ENCODE measurements around the gene HARS1.

DNA sequence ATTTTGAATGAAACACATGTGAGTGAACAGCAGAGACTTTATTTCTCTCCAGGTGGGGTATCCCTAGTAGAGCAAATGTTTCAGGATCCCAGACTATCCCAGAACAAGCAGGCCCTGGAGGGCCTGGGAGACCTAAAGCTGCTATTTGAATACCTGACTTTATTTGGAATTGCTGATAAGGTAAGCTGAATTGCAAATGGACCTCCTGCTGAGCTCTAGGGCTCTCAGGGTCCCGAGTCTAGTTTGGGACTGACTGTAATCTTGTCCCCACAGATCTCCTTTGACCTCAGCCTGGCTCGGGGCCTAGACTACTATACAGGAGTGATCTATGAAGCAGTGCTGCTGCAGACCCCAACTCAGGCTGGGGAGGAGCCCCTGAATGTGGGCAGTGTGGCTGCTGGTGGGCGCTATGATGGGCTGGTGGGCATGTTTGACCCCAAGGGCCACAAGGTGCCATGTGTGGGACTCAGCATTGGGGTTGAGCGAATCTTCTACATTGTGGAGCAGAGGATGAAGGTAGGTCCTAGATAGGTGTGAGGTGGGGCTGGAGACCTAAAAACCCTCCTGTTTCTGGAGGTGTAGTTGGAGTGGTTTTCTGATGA, 5.8 kb upstream of the HARS1 start:
- TF ChIP-seq, protein P1, sequence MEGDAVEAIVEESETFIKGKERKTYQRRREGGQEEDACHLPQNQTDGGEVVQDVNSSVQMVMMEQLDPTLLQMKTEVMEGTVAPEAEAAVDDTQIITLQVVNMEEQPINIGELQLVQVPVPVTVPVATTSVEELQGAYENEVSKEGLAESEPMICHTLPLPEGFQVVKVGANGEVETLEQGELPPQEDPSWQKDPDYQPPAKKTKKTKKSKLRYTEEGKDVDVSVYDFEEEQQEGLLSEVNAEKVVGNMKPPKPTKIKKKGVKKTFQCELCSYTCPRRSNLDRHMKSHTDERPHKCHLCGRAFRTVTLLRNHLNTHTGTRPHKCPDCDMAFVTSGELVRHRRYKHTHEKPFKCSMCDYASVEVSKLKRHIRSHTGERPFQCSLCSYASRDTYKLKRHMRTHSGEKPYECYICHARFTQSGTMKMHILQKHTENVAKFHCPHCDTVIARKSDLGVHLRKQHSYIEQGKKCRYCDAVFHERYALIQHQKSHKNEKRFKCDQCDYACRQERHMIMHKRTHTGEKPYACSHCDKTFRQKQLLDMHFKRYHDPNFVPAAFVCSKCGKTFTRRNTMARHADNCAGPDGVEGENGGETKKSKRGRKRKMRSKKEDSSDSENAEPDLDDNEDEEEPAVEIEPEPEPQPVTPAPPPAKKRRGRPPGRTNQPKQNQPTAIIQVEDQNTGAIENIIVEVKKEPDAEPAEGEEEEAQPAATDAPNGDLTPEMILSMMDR (conservative IDR thresholded peaks at IDR 0.05 in 1 of 2, IDR thresholded peaks at IDR 0.05 in 1 of 2; ENCODE audit: low read depth in 1 of 2, low read length in 2 of 2): no peak
- TF ChIP-seq EZH2 (IDR thresholded peaks at IDR 0.05; ENCODE audit: low read length, missing control alignments): no peak

All from fibroblast of lung (primary cell).